ENCODE measurements around the gene WBP1.

Gene WBP1

DNA sequence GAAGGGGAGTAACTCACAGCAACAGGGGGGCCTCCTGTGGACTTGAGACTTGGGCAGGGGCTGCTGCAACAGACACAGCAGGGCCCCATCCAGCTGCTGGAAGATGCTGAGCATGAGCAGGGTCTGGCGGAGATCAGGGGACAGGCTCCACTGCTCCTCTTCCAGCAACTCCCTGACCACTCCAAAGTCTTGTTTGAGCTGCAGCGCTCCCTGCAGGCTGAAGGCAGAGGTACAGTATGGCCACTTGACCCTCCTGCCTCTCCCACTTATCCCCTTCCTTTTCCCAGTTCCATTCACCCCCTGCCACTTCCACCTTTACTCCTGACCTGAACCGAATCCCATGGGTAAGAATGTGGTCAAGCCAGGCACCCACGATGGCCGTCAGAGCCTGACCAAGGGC is 16.7 kb downstream of the WBP1 start:
- no peak overlapping the region for H3K9ac ChIP-seq (ENCODE audit: low read depth, low read length, poor library complexity, severe bottlenecking)
- no peak overlapping the region for H3K4me3 ChIP-seq (ENCODE audit: low read length, poor library complexity, severe bottlenecking)
- H3K9me2 ChIP-seq (replicated peaks; ENCODE audit: low read depth, low read length): no peaks in the 10 kb centered on the region
- TF ChIP-seq CTCF (conservative IDR thresholded peaks at IDR 0.05; ENCODE audit: low read length): peak; percentile 56
- TF ChIP-seq EZH2phosphoT487 (IDR thresholded peaks at IDR 0.05; ENCODE audit: borderline replicate concordance): no peak
- no peaks in the 10 kb centered on the region for H3K9me3 ChIP-seq (ENCODE audit: insufficient read depth, low read depth, low read length)
- H3K36me3 ChIP-seq (ENCODE audit: insufficient read depth, low read length): peaks cover 6% of the 10 kb centered on the region; the same call in 1 of the 2 replicates
- H3F3A ChIP-seq (ENCODE audit: low read depth): peaks cover 5% of the 10 kb centered on the region; the same call in 1 of the 2 replicates
- H3K4me1 ChIP-seq (ENCODE audit: insufficient read depth, low read length, poor library complexity, severe bottlenecking): peaks cover 24% of the 10 kb centered on the region
- H3K27me3 ChIP-seq (ENCODE audit: insufficient read depth, low read length, poor library complexity, severe bottlenecking): no peaks in the 10 kb centered on the region
- H2AFZ ChIP-seq (ENCODE audit: low read length): no peak overlapping the region
- H3K79me2 ChIP-seq (ENCODE audit: insufficient read depth, low read length): peaks cover 25% of the 10 kb centered on the region
- no peak overlapping the region for H3K4me2 ChIP-seq (ENCODE audit: low read depth, low read length, poor library complexity, severe bottlenecking)
- H4K20me1 ChIP-seq (ENCODE audit: insufficient read depth, low read length, poor library complexity, severe bottlenecking): no peaks in the 10 kb centered on the region

GRCh38 chr2:74481431-74481830 is 23.2 kb downstream of the WBP1 start:
- no peaks in the 10 kb centered on the region for H3K9me3 ChIP-seq (ENCODE audit: insufficient read depth, low read depth, low read length)
- no peaks in the 10 kb centered on the region for H3F3A ChIP-seq (ENCODE audit: low read depth)
- peak overlapping the region; percentile 80 for H3K9ac ChIP-seq (ENCODE audit: low read depth, low read length, poor library complexity, severe bottlenecking)
- H4K20me1 ChIP-seq (ENCODE audit: insufficient read depth, low read length, poor library complexity, severe bottlenecking): peaks cover 9% of the 10 kb centered on the region
- no peak for TF ChIP-seq EZH2phosphoT487 (IDR thresholded peaks at IDR 0.05; ENCODE audit: borderline replicate concordance)
- no peak for TF ChIP-seq CTCF (conservative IDR thresholded peaks at IDR 0.05; ENCODE audit: low read length)
- no peak overlapping the region for H2AFZ ChIP-seq (ENCODE audit: low read length)
- peak overlapping the region; percentile 79 for H3K4me3 ChIP-seq (ENCODE audit: low read length, poor library complexity, severe bottlenecking)
- peak overlapping the region; percentile 93 for H3K4me2 ChIP-seq (ENCODE audit: low read depth, low read length, poor library complexity, severe bottlenecking)
- H3K9me2 ChIP-seq (replicated peaks; ENCODE audit: low read depth, low read length): no peaks in the 10 kb centered on the region
- no peaks in the 10 kb centered on the region for H3K36me3 ChIP-seq (ENCODE audit: insufficient read depth, low read length)
- no peaks in the 10 kb centered on the region for H3K27me3 ChIP-seq (ENCODE audit: insufficient read depth, low read length, poor library complexity, severe bottlenecking)
- peaks cover 53% of the 10 kb centered on the region for H3K79me2 ChIP-seq (ENCODE audit: insufficient read depth, low read length)
- peaks cover 29% of the 10 kb centered on the region for H3K4me1 ChIP-seq (ENCODE audit: insufficient read depth, low read length, poor library complexity, severe bottlenecking)

DNA sequence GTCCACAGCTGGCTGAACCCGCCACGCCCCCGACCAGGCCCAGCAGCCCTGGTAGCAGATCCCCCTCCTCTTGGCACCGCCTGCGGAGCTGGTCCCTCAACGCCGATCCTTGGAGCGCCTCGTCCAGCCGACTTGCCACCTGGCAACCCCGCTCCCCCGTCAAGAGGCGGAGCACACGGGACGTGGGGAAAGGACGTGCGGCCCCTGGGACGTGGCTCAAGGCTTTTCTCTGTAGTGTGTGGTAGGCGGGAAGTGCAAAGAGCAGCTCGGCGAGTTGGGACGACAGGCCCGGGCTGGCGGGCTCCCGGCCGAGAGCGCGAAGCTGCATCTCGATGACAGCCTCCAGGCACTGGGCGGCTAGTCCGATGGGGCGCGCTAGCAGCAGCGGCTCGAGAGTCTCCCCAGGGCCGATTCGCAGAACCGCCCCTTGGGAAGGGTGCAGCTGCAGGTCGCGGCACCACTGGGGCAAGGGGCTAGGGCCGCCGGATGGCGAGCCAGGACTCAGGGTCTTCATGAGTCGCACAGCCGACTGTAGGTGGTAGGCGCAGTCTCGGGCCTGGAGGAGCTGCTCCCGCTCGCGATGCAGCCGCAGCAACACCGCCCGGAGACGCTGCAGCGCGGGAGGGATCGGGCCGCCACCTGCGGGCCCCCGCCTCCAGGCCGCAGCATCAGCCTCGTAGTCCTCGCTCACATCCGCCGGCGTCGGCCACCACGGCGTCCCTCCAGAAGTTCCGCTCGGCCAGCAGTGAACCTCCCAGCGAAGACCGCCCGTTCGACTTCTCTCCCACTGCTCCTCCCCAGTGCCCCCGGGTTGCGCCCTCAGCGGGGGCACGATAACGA is 23.9 kb downstream of the WBP1 start:
- Histone ChIP-seq H3K36me3 (ENCODE audit: insufficient read depth, low read length) (no peaks in the 10 kb centered on the region), H4K20me1 (ENCODE audit: insufficient read depth, low read length, poor library complexity, severe bottlenecking) (peaks cover 9% of the 10 kb centered on the region), H3K9me3 (ENCODE audit: insufficient read depth, low read depth, low read length) (no peaks in the 10 kb centered on the region), H2AFZ (ENCODE audit: low read length) (peak overlapping the region; percentile 82), H3K79me2 (ENCODE audit: insufficient read depth, low read length) (peaks cover 53% of the 10 kb centered on the region), H3F3A (ENCODE audit: low read depth) (no peaks in the 10 kb centered on the region), H3K27me3 (ENCODE audit: insufficient read depth, low read length, poor library complexity, severe bottlenecking) (no peaks in the 10 kb centered on the region), H3K4me3 (ENCODE audit: low read length, poor library complexity, severe bottlenecking) (peak overlapping the region; percentile 79), H3K4me1 (ENCODE audit: insufficient read depth, low read length, poor library complexity, severe bottlenecking) (peaks cover 29% of the 10 kb centered on the region), H3K9ac (ENCODE audit: low read depth, low read length, poor library complexity, severe bottlenecking) (peak overlapping the region; percentile 80), H3K4me2 (ENCODE audit: low read depth, low read length, poor library complexity, severe bottlenecking) (peak overlapping the region; percentile 93), H3K9me2 (replicated peaks; ENCODE audit: low read depth, low read length) (no peaks in the 10 kb centered on the region)
- TF ChIP-seq EZH2phosphoT487 (IDR thresholded peaks at IDR 0.05; ENCODE audit: borderline replicate concordance): no peak
- no peak for TF ChIP-seq CTCF (conservative IDR thresholded peaks at IDR 0.05; ENCODE audit: low read length)
